Measurements from ENCODE around the gene ADRA2B.

Gene ADRA2B

GRCh38 chr2:96131813-96132745 is 15.7 kb upstream of the ADRA2B start:
- TF ChIP-seq, protein P1, sequence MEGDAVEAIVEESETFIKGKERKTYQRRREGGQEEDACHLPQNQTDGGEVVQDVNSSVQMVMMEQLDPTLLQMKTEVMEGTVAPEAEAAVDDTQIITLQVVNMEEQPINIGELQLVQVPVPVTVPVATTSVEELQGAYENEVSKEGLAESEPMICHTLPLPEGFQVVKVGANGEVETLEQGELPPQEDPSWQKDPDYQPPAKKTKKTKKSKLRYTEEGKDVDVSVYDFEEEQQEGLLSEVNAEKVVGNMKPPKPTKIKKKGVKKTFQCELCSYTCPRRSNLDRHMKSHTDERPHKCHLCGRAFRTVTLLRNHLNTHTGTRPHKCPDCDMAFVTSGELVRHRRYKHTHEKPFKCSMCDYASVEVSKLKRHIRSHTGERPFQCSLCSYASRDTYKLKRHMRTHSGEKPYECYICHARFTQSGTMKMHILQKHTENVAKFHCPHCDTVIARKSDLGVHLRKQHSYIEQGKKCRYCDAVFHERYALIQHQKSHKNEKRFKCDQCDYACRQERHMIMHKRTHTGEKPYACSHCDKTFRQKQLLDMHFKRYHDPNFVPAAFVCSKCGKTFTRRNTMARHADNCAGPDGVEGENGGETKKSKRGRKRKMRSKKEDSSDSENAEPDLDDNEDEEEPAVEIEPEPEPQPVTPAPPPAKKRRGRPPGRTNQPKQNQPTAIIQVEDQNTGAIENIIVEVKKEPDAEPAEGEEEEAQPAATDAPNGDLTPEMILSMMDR (IDR thresholded peaks at IDR 0.05): no peak
- TF ChIP-seq ZFX (IDR thresholded peaks at IDR 0.05; ENCODE audit: borderline replicate concordance): no peak
- no peak overlapping the region for H3K27ac ChIP-seq

DNA sequence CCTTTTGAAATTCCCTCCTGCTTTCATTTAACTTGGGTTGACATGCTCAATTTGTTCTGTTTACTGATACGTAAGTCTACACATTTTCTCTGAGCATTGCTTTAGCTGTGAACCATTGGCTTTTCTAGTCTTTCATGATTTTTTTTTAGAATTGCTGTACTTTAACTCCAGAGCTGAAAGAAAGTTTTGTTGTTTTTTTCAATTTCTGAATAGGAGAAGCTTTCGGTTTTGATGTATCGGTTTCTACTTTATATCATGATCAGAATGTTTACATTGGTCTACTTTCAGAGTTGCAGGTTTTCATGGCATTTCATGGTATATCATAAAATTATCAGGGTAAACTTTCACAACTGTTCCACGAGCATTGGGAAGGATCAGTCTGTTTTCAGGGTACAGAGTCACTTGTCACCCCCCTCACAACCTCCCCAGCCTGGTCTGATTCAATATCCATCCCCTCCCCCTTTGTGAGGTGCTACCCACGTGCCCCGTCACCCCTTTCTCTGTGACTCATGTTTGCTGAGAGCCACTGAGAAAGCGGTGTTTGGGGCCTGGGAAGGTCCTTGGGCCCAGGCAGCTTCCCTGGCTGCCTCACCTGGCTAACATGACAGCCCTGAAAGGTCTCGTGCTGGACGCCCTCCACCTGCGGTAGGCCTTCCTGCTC is 14.9 kb upstream of the ADRA2B start:
- TF ChIP-seq ZFX (IDR thresholded peaks at IDR 0.05; ENCODE audit: borderline replicate concordance): no peak
- TF ChIP-seq, protein P1 (IDR thresholded peaks at IDR 0.05): no peak
- no peak overlapping the region for H3K27ac ChIP-seq

GRCh38 chr2:96130483-96130882 is 14.1 kb upstream of the ADRA2B start:
- TF ChIP-seq, protein P1 (IDR thresholded peaks at IDR 0.05): no peak
- TF ChIP-seq ZFX (IDR thresholded peaks at IDR 0.05; ENCODE audit: borderline replicate concordance): no peak
- no peak overlapping the region for H3K27ac ChIP-seq

GRCh38 chr2:96129528-96130120 is 13.3 kb upstream of the ADRA2B start:
- H3K27ac ChIP-seq: no peak overlapping the region
- TF ChIP-seq, protein P1 (IDR thresholded peaks at IDR 0.05): no peak
- no peak for TF ChIP-seq ZFX (IDR thresholded peaks at IDR 0.05; ENCODE audit: borderline replicate concordance)

- H3K27ac ChIP-seq: no peak overlapping the region
- TF ChIP-seq, protein P1 (IDR thresholded peaks at IDR 0.05): no peak
- no peak for TF ChIP-seq ZFX (IDR thresholded peaks at IDR 0.05; ENCODE audit: borderline replicate concordance)
Observed at GRCh38 chr2:96128456-96128855, 12.1 kb upstream of the ADRA2B start.

- H3K27ac ChIP-seq: no peak overlapping the region
- TF ChIP-seq, protein P1 (IDR thresholded peaks at IDR 0.05): no peak
- TF ChIP-seq ZFX (IDR thresholded peaks at IDR 0.05; ENCODE audit: borderline replicate concordance): no peak
Observed at GRCh38 chr2:96124406-96125265, 8.3 kb upstream of the ADRA2B start.
